GM18517 (cell line): ENCODE results near the gene NF1.
"Not testable (repeated sequence)": the region's sequence is repeated elsewhere in the genome, so short reads cannot be mapped to it uniquely, and the experiment has no call there.

Source experiments
- ATAC-seq: cut with Tn5 transposase; IDR thresholded peaks from one replicate; pipeline ENCODE4 v1.9.1; 2021; ENCODE audit warnings: mild to moderate bottlenecking, moderate library complexity; ENCODE audit not compliant: unreplicated experiment

NF1 gene

DNA sequence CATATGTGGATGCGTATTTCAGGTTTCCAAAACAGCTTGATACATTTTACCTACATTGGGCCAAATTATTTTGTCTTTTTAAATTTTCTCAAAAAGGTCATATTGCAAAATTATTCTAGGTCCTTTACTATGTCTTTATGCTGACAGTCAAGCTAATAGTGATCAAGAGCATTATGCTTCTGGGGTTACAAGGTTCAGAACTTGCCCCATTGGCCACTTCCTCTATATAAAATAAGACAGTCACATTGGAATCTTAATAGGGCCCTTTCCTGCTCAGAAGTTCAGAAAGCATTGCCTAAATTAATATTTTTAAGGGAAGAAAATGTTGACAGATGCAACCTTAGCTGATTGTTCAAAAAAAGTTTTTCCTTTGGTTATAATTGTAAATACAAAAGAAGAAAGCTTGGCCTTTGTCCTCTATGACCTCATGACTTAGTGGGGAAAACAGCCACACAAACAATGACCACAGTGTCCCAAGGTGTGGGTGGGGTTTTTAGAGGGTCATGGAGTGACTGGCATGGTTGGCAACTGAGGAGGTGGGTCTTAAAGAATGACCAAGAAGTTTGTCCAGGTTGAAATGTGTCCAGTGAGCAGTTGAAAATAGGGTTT, 284.9 kb downstream of the NF1 start:
- no peak for ATAC-seq

DNA sequence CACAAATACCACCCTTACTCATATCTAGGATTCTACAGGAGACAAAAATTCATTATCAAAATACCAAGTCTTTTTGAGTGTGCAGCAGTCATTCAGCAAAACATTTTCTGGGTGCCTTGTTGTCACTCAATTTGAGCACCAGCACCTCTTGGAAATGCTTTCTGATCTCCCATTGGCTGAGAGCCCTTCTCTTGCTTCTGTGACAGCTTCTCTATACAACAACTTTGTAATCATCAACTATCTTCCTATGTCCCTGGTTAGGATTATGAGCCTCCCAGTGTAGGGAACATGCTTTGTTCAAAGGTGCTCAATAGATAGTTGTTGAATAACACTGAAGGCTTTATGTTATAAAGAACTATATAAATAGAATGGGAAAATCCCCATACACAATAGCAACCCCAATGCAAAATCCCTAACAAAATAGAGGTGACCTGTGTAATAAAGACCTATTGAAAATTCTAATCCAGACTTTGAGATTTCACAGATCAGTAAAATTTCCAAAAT, 286.4 kb downstream of the NF1 start:
- no peak for ATAC-seq

DNA sequence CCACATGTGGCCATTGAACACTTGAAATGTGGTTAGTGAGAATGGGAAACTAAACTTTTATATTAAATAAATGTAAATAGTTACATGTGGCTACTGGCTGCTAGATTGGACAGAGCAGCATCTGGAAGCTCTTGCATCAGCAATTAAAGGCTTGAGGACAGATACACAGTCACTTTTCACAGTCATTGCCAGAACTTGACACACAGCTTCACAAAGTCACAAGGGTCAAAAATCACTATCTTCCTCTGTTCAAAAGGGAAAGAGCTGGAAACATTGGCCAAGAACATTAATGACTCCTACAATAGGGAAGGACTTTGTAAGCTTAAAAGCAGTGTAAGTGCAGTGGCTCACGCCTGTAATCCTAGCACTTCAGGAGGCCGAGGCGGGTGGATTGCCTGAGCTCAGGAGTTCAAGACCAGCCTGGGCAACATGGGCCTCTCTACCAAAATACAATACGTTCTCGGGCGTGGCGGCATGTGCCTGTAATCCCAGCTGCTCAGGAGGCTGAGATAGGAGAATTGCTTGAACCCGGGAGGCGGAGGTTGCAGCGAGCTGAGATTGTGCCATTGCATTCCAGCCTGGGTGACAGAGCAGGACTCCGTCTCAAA, 288.0 kb downstream of the NF1 start:
- ATAC-seq = not testable (repeated sequence)

GRCh38 chr17:31383488-31383887, 288.7 kb downstream of the NF1 start:
- not testable (repeated sequence) for ATAC-seq

DNA sequence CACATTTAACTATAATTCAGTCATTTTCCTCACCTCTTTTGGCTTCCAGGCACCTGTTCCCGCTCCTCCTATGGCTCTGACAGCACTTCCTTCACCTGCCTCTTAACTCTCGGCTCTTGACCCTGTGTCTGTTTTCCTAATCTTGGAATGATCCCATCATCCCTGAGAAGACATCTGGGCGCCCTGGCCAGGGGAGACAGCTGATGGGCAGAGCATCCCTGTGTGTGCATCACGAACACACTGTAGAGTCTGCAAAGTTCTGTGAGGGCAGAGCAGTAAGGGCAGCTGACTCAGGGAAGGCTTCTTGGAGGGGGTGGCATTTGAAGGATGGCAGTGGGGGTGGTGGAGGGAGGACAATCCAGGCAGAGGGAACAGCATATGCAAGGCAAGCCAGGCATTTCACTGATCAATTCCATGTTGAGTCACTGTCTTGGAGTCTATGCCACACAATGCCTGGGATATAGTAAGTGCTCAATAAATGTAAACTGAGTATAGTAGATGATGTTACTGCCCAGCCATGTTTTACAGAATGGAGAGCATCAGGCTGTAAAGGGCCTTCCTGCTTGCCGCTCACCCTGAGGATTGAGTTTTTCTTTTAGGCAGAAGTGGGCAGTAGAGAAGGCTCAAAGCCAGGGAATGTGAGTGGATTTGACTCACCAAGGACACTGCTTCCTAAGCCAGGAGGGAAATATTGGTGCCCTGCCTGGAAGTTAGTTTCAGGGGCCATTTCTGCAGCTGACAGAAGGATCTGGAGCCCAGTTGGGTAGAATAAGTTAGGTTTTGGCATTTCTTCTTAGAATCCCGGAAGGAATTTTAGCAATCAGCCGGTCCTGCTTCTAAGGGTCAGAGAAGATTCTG, 290.9 kb downstream of the NF1 start:
- no peak for ATAC-seq

DNA sequence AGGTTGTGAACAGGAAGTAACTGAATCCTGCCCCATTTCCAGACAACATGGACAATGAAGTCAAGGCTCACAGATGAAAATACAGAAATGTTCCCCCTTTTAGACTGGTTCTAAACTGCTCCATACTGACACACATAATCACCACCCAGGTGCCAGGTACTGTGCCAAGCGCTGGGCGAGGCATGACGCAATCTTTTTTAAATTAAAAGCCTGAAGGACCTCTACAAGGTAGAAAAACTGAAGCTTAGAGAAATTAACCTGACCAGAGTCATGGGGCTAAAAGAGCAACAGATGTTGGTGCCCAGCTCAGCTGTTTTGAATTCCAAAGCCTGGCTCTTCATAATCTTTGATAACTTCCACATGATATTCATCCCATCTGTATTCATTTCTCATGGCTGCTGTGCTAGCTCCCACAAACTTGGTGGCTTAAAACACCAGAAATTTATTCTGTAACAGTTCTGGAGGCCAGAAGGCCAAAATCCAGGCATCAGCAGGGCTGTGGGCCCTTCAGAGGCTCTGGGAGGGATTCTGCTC, 291.8 kb downstream of the NF1 start:
- no peak for ATAC-seq

GRCh38 chr17:31387438-31387837, 292.7 kb downstream of the NF1 start:
- no peak for ATAC-seq

GRCh38 chr17:31388351-31388750, 293.6 kb downstream of the NF1 start:
- ATAC-seq = no peak

DNA sequence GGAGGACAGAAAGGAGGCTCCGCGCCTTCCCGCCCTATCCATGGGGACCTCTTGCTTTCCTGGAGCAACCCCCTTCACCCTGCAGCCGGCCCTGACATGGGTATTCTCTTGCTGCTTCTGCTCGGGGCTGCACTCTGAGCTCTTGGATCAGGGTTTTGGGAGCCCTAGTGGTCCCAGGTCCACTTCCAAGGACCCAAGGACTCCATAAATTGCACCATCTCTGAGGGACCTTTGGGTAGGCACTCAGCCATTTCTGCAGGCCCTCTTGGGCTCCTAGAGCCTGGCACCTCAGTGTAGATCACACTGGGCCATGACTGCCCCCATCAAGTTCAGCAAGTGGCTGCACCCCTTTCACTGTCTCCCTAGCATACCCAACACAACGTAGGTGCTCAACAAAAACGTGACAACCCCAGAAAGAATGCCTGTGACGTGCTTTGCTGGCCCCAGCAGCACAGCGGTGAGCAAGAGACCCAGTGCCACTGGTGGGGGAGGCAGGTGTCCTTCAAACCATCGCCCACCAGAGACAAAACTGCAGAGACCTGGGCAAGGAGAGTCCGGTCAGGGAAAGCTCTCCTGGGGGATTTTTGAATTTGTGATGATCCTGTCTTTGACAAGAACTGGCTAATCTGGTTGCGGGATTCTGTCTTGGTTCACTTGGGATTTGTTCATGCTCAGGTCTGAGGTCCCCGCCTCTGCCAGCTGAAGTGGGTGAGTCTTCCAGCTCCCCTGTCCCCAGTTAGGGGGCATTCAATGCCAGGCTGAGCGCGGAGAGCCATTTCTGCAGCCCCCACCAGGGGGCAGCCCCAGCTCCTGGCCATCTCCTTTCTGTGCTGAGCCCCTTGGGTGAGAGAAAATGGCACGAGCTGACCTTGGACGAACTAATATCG, 294.2 kb downstream of the NF1 start:
- no peak for ATAC-seq

DNA sequence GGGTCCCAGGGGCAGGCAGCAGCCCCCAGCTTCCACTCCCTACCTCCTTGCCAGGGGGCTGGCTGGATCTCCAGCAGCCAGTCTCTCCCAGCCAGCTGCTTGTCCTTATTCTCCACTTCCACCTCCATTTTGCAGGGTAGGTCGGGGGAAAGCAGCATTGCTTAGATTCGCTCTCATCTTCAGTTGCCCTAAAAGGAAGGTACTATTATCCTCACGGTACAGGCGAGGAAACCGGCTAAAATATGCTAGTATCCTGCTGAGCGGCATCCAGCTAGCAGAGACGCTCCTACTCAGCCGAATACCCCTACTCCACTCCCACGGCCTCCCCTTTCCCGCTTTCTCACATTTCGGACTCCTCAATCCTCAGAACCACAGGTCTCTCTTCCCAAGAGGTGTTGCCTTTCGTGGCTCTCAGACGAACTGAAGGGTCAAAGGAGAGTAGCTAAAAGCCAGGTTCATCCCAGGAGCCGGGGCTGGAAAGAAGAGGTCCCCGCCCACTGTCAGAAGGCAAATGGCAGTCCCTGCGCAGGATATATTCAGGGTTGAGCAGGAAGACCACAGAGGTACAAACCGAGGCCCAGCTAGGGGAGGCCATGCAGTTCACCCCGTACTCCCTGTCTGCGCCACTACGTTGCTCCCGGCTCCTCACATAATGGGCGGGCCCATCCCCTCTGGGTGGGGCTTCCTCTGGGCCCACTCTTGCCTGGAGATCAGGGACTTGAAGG, 295.0 kb downstream of the NF1 start:
- no peak for ATAC-seq

DNA sequence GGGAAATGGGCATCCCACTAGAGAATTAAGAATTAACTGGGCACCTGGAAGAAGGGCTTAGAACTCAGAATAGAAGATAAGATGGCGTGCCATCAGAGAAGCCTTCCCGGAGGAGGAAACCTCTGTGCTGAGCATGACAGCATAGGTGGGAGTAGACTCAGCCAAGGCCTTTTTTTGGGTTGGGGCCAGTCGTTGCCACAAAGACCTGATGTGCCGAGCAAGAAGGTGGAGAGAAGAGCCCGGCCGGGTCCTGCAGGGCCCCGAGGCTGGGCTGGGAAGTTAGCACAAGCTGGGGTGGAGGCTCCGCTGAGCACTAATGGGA, 295.6 kb downstream of the NF1 start:
- no peak for ATAC-seq

GRCh38 chr17:31390748-31391495, 296.1 kb downstream of the NF1 start:
- ATAC-seq = no peak

DNA sequence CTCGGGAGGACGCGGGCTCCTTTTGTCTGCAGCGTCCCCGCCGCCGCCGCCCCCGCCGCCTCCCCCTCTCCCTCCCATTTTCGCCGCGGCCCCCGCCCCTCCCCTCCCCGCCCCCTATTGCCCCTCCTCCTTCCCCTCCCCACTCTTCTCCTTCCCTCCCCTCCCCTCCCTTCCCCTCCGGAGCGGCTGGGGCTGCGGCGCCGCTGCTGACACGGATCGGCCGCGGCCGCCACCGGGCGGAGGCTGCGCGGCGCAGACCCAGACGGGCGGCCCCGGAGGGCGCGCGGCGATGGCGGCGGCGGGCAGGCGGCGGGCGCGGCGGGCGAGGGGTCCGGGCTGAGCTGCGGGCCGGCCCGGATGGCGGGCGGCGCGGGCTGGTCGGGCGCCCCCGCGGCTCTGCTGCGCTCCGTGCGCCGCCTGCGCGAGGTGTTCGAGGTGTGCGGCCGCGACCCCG, 296.7 kb downstream of the NF1 start, which contains the start of gene RAB11FIP4:
RAB11FIP4 (plus strand) TSS at position 180 of the 454 bp plus-strand sequence; CDS start at position 358, 178 bp downstream.
- no peak for ATAC-seq

GRCh38 chr17:31392002-31392855, 297.5 kb downstream of the NF1 start:
- ATAC-seq = no peak

DNA sequence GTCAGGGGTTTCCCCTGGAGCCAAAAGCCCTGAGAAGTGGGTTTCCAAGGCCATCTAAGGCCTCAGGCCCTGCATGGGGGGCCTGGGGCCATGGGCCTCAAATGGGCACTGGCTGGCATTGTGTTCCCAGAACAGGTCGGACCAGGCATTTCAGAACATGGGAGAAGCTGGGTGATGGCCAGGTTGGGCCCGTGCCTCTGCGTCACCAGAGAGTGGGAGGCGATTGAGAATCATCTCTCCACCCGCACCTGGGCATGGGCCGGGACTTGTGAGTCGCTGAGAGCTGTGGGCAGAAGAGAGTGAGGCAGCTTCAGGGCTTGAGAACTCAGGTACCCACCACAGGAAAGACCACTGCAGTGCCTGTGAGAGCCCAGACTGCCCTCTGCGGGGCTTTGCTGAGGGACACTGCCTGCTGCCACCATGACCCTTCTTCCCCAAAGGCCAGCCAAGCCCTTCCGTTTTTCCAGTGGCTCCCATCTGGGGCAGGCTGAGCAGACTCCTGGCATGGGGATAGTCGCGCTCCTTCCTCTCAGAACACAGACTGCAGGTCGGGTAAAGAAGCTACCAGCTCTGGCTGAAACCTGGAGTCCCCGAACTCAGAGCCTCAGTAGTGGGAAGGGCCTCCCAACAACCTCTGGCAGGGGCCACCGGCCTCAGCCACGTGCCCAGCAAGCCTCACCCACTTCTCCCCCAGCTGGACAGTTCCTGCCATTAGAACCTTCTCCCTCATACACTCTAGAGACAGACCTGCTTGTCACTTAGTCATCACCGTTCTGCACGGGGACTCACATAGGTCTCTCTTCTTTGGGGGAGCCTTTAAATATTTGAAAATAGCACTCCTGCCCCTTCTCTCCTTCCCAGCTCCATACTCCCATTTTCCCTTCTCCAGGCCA, 298.3 kb downstream of the NF1 start:
- no peak for ATAC-seq

- no peak for ATAC-seq
These were observed 299.0 kb downstream of the NF1 start for GRCh38 chr17:31393749-31394146.

DNA sequence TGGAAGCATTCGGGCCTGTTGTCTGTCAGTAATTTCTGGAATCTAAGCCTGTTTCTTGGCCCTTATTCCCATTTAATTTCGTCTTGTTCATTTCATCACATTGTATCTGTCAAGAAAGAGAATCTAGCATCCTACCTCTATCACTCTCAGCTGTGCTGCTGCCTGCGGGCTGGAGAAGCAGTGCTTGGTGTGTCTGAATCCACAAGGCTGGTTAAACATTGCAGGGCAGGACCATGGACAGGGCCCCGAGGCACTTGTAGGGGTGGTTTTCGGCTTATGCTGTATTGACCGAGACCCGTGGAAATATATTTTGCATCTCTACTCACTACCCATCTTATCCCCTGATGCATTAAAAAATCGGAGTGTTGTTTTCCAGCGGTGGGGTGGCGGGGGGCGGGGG, 299.8 kb downstream of the NF1 start:
- ATAC-seq = no peak
